NCI-H1092 (cell line): ENCODE measurements around the gene LRRC28.
"Not testable (repeated sequence)": the region's sequence is repeated elsewhere in the genome, so short reads cannot be mapped to it uniquely, and the experiment has no call there.

ENCODE experiments used
- DNase-seq: peaks from one replicate; lab custom pipeline; 2025; lab: John Stamatoyannopoulos, UW

Gene LRRC28

GRCh38 chr15:99396375-99396774 is 145.1 kb downstream of the LRRC28 start:
- DNase-seq: no peak

GRCh38 chr15:99399061-99399460 is 147.8 kb downstream of the LRRC28 start:
- DNase-seq: no peak

- DNase-seq: no peak
Measured at GRCh38 chr15:99399618-99400017, 148.3 kb downstream of the LRRC28 start.

GRCh38 chr15:99401216-99401615 is 149.9 kb downstream of the LRRC28 start:
- not testable (repeated sequence) for DNase-seq

- DNase-seq: no peak
Measured at GRCh38 chr15:99402014-99402729, 150.9 kb downstream of the LRRC28 start.

GRCh38 chr15:99403597-99403996 is 152.3 kb downstream of the LRRC28 start:
- no peak for DNase-seq

GRCh38 chr15:99404454-99404853 is 153.2 kb downstream of the LRRC28 start:
- no peak for DNase-seq

- DNase-seq: no peak
Measured at GRCh38 chr15:99406120-99406519, 154.8 kb downstream of the LRRC28 start.

- no peak for DNase-seq
Measured at GRCh38 chr15:99406716-99407487, 155.6 kb downstream of the LRRC28 start.

GRCh38 chr15:99407716-99408115 is 156.4 kb downstream of the LRRC28 start:
- no peak for DNase-seq

- peak; percentile 7 for DNase-seq
Measured at GRCh38 chr15:99408236-99409096, 157.2 kb downstream of the LRRC28 start.

- DNase-seq: peak; percentile 34
Measured at GRCh38 chr15:99409097-99409473, 157.8 kb downstream of the LRRC28 start.

GRCh38 chr15:99409560-99409959 is 158.3 kb downstream of the LRRC28 start:
- no peak for DNase-seq

- no peak for DNase-seq
Measured at GRCh38 chr15:99410477-99410876, 159.2 kb downstream of the LRRC28 start.

- DNase-seq: no peak
Measured at GRCh38 chr15:99411234-99411633, 160.0 kb downstream of the LRRC28 start.

- no peak for DNase-seq
Measured at GRCh38 chr15:99412082-99412481, 160.8 kb downstream of the LRRC28 start.

- no peak for DNase-seq
Measured at GRCh38 chr15:99412626-99413025, 161.3 kb downstream of the LRRC28 start.

- no peak for DNase-seq
Measured at GRCh38 chr15:99413955-99414754, 162.9 kb downstream of the LRRC28 start.

- no peak for DNase-seq
Measured at GRCh38 chr15:99414755-99415731, 163.8 kb downstream of the LRRC28 start.
